ENCODE data around the gene NDST1.

- TF ChIP-seq CTCF (IDR thresholded peaks at IDR 0.05): no peak
- TF ChIP-seq POLR2AphosphoS5 (IDR thresholded peaks at IDR 0.05): no peak
- TF ChIP-seq POLR2A (IDR thresholded peaks at IDR 0.05): no peak
- no peak for TF ChIP-seq EP300 (IDR thresholded peaks at IDR 0.05)
These were observed 13.0 kb downstream of the NDST1 start for GRCh38 chr5:150520747-150521521.
